GM21367 (cell line): ENCODE results near the gene IDS.
"Not testable (repeated sequence)": the region's sequence is repeated elsewhere in the genome, so short reads cannot be mapped to it uniquely, and the experiment has no call there.

ENCODE experiments used
- ATAC-seq: cut with Tn5 transposase; IDR thresholded peaks from one replicate; pipeline ENCODE4 v1.9.1; 2021; ENCODE audit not compliant: unreplicated experiment

Gene IDS

DNA sequence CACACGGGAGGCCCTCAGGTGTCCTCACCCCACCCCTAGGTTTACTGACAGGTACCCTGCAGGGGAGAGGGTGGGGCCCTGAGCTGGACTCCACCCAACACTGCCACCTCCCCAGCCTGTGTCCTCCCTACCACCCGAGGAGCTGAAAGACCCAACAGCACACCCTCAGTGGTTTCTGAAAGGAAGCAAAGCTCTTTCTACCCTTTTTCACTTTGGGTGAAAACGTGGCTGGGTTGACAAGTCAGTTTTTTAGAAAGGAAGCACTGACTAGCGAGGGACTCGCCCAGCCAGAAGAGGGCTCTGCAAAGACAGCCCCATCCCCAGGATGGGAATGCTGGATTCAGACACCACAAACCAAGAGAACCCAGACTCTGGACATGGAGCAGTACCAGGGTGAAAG, 2.2 kb downstream of the IDS start:
- ATAC-seq, result not testable (repeated sequence)

DNA sequence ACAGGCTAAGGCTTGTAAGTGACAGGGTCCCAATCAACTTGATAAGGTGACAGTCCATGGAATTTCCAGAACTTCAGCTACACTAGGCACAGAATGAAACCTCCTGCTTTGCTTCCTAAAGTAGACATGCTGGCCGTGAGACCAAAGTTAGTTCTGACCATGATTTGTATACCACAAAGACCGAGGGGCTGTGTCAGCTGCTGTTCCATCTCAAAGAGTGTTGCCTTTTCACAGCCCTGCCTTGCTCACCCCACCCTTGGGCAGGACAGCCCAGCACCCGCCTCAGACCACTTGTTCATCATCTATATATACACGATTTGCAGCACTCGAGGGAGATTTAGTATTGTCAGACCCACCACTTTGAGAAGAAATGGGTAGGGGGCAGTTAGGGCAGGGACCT, 5.3 kb downstream of the IDS start:
- no peak for ATAC-seq

DNA sequence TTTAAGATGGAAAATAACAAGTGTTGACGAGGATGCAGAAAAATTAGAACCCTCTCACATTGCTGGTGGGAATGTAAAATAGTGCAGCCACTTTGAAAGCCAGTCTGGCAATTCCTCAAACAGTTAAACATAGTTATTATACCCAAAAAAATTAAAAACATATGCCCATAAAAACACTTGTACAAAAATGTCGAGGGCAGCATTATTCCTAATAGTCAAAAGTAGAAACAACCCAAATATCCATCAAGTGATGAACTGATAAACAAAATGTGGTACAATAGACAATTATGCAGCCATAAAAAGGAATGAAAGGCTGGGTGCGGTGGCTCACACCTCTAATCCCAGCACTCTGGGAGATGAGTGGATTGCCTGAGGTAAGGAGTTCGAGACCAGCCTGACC, 6.3 kb downstream of the IDS start:
- no peak for ATAC-seq

DNA sequence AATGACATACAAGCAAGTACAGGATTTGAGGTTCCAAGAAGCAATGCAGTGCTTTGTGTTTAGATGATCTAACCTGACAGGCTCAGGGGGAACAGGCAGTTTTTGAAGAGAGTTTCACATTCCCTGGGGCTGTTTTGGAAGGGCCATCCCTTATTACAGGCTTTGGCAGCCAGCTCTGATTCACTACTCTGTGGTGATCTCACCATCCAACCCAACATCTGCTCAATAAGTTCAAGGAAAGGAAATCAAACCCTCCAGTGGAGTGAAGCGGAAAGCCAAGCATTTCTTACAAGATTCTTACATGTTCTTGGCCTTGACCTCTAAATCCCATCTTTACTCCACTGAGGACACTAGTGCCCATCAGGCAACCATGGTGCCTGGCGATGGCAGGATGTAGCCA, 7.5 kb downstream of the IDS start:
- ATAC-seq, result no peak

DNA sequence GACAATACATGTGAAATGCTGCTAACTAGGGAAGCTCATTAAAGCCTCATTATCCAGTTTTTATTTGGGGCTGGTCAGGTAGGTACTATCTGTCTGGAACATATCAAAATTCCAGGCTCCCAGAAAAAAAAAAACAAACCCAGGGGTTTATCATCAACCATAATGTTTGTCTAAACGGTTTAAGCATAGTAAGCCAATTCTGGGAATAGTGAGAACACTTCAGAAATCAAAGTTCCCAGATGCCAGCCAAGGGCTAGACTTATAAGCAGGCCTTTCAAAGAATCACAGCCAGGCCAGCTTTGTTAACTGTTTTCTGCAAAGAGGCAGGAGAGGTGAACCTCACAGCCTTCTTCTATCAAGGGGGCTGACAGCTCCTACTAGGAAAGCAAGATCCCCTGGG, 8.1 kb downstream of the IDS start:
- no peak for ATAC-seq

DNA sequence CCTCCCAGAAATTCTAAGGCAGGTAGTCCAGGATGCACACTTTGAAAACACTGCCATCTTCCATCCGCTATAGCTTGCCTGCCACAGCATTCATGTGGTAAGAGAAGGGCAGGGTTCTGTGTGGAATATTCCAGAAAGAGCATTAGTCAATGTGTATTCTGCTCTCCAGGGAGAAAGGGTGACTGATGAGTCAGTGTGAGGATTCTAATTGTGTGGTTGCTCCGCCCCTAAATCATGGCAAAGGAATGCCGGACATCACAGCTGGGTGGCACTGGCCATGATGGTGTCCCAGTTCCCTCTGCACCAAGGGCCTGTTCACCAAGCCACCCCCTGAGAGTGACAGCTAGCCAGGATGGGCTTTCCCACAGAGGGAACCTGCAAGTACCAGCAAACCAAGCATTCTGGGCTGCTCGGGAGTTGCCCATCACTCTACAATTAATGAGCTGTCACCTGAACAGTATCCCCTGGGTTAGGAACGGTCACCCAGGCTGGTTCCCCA, 9.5 kb downstream of the IDS start:
- ATAC-seq, result no peak

DNA sequence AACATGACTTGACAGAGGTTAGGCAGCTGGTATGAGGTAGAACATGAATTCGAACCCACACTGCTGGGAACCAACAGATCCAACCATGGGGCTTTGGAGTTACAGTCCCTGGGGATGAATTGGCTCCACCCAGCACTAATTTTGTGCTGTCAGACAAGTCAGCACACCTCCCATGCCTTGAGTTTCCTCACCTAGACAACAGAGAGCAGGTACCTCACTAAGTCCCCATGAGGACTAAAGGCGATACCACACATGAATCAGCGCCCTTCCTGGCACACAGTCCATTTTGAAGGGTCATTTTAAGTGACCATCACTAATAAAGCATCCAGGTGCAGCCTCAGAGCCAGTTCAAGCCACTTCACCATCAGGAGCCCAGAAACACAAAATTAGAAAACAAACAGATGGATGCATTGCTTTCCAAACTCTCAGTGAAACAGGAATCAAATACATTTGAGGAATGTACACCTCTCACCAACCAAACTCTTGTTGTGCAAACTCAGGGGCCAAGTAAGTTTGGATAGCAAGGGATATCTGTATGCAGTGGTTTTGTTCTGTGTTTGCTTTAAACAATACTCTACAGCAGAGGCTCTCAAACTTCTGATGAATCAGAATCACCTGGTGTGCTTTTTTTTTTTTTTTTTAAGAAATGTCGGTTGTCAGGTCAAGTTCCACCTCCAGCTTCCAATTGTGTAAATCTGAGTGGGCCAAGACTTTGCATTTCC, 10.1 kb downstream of the IDS start:
- ATAC-seq, result no peak

DNA sequence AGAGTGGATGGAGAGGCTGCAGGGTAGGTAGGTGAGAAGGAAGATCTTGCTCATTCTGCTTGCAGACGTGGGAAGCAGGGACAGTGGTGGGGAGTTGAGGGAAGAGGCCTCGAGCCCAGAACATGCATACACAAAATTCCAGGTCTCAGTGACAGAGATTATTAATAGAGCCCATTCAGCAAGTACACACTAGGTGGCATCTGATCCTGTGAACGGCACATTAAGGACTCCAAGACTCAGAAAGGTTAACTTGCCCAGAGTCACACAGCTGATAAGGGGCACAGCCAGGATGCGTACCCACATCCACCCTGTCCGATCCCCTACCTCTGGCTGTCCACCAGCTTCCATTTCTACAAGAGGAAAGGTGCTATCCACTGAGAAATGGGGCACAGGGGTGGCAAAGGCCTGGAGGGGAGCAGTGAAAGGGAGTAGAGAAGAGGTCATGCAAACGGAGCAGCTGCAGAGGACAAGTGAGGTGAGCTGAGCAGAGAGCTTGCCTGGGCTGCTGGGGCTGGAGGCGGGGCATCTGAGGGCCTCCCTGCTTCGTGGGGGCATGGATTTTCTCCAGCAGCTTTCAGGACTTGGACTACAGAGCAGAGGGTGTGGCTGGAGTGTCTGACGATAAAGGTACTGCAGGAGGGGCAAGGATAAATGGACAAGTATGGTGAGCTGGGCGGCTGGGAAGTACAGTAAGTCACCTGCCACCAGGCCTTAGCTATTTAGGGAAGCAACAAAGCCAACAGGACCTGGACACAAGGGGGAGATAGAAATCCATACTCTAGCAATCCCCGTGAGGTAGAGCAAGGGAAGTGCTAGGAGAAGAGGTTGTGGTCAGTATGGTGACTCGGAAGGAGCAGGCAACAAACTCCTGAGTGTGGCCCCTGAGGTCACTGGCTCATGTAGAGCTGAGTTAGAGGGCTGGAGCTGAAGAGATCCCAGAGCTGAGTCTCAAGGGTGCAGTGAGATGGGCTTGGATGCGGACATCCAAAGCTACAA, 11.2 kb downstream of the IDS start:
- no peak for ATAC-seq

DNA sequence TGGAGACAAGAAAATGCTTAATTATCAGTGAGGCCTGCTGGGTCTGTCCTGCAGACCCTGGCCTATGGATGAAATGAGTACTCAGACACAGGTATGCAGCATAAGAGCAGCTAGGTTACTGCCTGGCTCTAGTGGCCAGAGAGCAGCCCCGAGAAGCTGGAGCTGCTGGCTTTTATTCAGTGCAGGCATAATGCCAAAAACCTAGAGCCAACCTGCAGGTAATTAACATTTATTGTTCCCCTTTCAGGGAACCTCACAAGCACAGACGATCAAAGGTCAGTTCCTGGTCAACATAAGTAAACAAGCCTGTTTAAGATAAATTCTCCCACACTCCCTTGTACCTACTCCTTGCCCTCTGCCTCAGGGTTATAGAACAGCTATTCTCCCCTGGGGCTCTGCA, 13.3 kb downstream of the IDS start:
- ATAC-seq, result no peak

DNA sequence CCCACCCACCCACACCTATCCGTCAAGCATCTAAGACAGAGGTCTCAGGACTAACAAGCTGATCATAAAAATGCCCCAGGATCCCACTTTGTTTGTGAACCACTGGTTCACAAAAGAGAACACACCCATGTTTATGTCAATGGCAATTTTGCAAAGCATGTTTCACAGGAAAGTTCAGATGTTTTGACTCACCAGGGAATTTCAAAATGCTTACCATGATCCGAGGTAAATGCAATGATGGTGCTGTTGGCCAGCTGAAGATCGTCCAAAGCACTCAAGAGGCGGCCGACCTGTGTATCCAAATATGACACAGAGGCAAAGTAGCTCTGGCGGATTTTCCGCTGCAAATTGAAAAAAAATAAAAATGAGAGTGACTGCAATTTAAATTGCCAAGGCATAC, 15.0 kb downstream of the IDS start:
- ATAC-seq, result no peak

DNA sequence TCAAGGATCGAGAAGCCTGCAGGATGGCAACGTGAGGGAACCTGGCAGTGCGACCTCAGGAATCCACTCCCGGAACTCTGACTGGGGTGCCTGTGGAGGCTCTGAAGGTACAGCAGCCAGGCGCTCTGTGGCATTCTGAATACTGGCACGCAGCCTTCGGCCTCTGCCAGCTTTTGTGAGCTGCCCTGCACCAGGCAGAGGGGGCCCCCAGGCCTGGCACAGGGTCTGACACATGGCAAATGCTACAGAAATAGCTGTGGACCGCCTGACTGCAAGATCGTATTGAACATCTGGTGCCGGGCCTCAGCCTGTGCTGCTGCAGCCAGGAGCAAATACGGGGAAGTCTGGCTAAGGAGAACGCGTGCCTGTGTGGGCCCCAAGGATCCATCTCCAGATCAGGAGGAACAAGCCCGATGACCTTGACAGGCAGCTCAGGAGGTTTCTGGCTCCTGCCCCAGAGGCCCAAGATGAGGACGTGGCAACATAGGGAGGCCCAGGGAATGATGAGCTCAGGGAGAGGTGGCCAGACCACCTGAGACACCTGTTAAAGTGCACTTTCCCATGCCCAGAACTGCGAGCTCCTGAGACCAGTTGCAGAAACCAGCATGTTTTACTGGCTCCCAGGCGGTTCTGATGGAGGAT, 16.6 kb downstream of the IDS start:
- not testable (repeated sequence) for ATAC-seq

DNA sequence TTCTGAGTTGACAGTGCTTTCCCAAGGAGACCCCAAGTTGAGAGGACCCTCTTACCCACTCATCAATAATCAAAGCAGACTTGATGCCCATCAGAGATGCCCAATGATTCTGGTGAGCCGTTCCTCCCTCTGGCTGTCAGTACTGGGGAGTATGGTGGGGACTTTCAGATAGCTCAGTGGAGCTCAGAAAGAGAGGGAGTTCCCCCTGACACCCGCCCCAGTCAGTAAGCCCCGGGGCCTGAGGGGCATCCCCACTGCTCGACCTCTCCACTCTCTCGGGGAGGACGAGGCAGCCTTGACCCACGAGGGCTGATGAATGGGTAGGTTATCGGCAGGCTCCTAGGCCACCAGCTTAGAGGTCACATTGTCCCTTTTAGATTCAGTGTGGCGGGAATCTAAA, 17.1 kb downstream of the IDS start:
- ATAC-seq, result not testable (repeated sequence)

DNA sequence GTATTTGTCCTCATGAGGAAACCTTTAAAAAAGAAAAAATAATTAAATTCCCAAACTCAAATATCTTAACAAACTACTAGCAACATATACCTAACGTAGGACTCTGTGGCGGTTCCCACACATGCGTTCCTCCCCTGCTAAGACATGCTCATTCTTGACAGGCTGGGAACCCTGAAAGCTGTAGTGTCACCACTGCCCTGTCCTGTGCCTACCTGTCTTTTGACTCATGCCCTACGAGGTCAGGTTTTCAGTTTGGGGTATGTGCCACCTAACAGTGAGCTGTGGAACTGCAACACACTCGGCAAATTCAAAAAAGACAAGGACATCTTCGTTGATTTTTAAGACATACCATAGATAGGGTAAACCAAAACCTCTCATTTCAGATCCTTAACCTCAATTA, 17.8 kb downstream of the IDS start:
- no peak for ATAC-seq

DNA sequence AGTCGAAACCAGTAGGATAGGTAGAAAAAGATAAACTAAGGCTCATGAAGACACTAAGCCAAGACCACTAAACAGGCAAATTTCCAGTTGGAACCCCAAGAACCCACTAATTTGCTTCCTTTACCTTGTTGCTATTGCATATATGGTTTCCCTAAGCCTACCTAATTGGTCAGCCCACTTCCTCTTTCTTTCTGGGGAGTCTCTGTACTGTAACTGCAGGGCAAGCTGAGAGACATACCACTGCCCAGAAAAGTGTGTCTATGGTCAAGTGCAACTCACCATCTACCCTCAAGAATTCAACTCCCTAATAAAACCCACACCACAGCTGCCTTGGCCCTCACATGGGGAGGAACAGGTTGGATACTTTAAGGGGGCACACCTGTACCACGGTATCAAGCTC, 28.6 kb downstream of the IDS start:
- no peak for ATAC-seq

DNA sequence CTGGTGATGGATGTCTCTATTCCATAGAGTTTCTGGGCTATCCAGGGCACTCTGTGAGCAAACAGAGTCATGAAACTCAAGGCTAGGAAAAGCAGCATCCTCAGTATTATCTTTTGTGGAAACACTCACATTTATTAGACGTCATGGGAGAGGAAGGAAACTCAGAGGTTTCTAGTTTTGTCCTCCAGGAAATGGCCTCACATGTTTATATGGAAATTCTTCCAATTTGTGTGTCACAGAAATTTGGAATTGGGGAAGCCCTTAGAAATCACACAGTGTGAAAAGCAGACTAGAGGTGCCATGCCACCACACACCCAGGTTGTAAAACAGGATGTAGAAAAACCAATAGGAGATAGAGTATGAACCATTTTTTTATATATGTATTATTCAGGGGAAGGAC, 31.1 kb downstream of the IDS start:
- no peak for ATAC-seq

DNA sequence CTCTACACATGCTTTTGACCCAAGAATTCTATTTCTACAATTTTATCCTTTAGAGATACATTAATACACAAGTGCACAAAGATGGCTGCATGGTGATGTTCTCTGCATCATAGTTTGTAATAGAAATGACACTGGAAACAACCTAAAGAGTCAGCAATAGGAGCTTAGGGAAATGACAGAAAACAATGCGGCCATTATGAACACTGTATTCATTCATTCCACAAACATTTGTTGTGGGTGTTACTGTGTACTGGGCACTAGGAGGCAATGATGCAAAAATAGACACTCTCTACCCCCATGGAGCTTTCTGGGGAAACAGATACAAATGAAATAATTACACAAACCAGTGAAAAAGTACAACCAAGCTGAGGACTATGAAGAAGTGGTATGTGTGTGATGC, 32.0 kb downstream of the IDS start:
- no peak for ATAC-seq

DNA sequence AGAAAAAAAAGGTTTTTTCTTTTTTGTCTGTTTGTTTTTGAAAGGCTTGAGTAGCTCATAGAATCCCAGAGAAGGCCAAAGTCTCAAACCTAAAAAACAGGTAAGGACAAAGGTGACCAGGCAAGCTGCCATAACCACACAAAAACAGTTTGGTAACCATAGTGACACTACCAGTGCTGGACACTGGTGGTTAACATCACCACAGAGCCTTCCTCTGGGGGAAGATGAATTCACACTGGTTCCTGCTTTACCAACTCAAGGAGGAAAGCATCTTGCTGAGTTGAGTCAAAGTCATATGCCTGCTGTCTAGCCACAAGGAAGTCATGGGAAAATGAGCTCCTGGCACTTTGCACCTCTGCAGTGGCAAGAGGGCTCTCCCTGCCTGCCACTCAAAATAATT, 32.5 kb downstream of the IDS start:
- no peak for ATAC-seq

DNA sequence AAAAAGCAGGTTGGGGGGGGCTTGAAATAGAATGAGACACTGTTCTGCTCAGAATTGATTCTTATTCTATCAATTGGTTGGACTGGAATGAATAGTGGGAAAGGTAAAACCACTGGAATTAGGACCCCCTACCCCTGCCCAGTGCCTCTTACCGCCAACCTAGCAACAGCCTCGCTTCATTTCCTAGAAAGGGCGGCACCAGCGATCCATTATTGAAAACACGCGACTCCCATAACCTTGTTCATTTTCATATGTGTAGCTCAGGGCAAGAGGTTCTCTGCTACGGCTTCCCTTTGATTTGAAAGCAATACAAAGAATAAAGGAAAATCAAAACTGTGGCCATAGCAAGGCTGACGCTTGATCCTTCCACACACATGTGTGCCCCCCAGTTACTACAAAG, 33.7 kb downstream of the IDS start:
- ATAC-seq, result no peak

DNA sequence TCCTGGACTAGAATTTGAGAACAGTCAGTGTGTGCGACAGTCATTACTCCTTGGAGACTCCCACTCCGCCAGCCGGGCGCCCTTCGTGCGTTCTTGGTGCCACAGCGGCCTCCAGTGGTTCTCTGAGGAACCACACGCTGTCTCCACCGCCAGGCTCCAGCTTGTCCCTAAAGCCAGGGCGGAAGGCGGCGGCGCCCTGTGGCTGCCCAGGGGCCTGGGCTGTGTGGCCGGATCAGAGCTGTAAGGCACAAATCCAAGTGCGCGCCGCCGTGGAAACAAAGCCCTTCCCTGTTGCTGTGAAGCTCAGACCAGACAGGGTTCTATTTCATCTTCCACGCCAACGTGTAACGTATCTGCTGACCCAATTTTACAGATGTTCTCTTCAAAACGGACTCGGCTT, 34.2 kb downstream of the IDS start:
- peak; percentile 95 for ATAC-seq

DNA sequence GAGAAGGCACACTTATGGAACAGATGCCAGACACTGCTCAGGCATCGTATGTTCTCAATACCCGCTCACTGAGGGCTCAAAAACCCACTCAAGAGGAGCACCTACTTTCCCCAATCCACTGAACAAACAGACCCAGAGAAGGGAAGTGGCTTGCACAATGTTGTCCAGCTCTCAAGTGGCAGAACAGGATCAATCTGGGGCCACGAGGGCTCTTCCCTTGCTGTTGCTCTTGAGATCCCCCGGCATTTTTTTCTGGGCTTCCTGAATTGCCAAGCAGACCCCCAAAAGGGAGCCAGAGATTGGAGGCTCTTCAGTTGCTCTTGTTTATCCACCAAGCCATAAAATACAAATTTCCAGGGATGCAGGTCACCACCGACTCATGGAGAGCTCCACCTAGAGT, 35.7 kb downstream of the IDS start:
- no peak for ATAC-seq

DNA sequence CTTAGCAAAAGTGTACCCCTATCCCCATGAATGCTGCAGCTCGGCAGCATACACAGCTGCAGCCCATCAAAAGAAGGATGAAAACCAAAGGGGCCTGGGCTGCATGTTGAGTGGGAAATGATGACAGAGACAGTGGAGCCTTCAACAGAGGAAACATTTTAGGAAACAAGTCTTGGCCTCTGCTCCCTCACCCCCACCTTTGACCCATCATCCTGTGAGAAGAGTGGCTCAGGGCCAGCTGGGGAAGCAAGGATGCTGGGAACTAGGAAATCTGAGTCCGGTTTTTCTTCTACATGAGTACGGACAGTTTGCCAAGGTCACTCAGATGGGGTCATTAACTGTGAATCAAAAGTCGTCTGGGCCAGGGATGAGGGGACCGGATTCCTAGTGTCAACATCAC, 37.2 kb downstream of the IDS start:
- no peak for ATAC-seq

DNA sequence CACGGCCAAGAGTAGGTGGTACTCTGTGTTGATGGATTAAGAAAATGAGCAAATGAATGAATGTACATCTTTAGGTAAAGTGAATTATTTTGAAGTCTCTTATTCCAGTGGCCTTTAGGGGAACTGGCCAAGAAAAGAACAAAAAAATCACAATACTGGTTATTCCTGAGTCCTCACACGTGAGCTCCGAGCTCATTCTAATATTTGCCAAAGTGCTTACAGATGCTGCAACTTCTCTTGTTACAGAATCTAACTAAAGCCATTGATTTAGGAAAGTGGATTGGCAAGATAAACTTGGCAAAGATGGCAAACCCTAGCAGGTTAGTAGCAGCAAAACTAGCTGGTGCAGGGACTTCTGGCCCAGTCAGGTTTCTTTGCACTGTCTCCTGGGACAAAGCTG, 37.6 kb downstream of the IDS start:
- no peak for ATAC-seq
